ENCODE data around the gene MST1. TPM values are rescaled to one million over a fixed set of nuclear protein-coding genes. Genes with fewer than 3 reads are reported as not detected.
A peak's percentile ranks its signal among the peaks of the same experiment; 100 is the strongest.

MST1 gene
- total RNA-seq = 100 to 1,000 TPM in 1 of 4 donors, 10 to 100 TPM in 3; 12.2 to 116 (median 15.1) TPM

GRCh38 chr3:49689046-49689907 lies at the start of gene MST1, which contains the start of gene RNF123:
Gene MST1, minus strand, starts transcription at chr3:49689474. Its CDS starts 783 bp downstream, at chr3:49688691.
Gene RNF123, plus strand, starts transcription at chr3:49689557. Its CDS starts 1,609 bp downstream, at chr3:49691166.
- TF ChIP-seq EP300 (IDR thresholded peaks at IDR 0.05; ENCODE audit: low read depth) (no peak), POLR2A (IDR thresholded peaks at IDR 0.05) (peak; percentile 51), POLR2AphosphoS5 (IDR thresholded peaks at IDR 0.05) (peak; percentile 64 to 84 (median 77))
- TF ChIP-seq, protein P1, sequence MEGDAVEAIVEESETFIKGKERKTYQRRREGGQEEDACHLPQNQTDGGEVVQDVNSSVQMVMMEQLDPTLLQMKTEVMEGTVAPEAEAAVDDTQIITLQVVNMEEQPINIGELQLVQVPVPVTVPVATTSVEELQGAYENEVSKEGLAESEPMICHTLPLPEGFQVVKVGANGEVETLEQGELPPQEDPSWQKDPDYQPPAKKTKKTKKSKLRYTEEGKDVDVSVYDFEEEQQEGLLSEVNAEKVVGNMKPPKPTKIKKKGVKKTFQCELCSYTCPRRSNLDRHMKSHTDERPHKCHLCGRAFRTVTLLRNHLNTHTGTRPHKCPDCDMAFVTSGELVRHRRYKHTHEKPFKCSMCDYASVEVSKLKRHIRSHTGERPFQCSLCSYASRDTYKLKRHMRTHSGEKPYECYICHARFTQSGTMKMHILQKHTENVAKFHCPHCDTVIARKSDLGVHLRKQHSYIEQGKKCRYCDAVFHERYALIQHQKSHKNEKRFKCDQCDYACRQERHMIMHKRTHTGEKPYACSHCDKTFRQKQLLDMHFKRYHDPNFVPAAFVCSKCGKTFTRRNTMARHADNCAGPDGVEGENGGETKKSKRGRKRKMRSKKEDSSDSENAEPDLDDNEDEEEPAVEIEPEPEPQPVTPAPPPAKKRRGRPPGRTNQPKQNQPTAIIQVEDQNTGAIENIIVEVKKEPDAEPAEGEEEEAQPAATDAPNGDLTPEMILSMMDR (IDR thresholded peaks at IDR 0.05) = peak; percentile 4 to 42 (median 26)
- H3K36me3 ChIP-seq = no peaks in the 10 kb centered on the region
- peak within 1 kb of the TSS; percentile 68 to 88 (median 83) for H3K27ac ChIP-seq
- H3K27me3 ChIP-seq = no peaks in the 10 kb centered on the region
- 0% methylated on average over 30 of the region's 66 CpGs; no CpG with 5 or more reads in 1 of the 2 donors for WGBS, 2 donors (ENCODE audit: low coverage in 1 of 2)
- H3K4me3 ChIP-seq = peak within 1 kb of the TSS; percentile 68 to 100 (median 94)
- peaks cover 11 to 37% (median 27%) of the 10 kb centered on the region in 4 donors for H3K4me1 ChIP-seq
- in situ Hi-C loops (cut with MboI; ENCODE audit: low pct_ligation_motif_present in 1 of 4, low pct_unique_long_range_greater_than_20kb in 1 of 4, low sequenced_read_pairs in 3 of 4) = no loop called here
- intact Hi-C loops (cut with DNase I; ENCODE audit: low total_unique reads) = no loop called here
- H3K9me3 ChIP-seq = no peaks in the 10 kb centered on the region
- peak; percentile 90 for DNase-seq

DNA sequence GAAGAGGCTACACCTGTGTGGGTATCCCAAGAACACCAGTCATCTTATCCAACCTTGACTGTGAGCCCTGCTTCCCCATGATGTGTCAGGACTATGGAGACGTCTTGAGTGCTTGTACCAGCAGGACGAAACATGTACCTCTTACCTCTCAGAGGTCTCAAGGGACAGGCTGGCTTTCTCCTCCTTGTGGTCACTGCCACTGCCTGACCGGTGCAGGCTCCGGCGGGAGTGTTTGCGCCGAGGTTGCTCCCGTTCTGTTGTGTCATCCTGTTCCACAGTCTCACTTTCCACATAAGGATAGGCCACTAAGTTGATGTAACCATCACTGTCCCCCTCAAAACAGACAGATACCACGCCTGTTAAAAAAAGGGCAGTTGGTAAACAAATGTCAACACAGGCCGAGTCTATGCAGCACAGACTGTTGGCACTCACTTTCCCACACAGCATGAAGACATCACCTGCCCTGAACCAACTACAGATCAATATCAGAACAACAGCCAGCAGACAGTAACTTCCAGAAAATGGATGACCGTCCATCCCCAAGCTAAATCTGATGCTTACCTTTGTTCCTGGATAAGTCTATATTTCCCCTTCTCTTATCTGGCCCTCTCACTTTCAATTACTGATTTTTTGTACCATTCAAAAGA lies 48.9 kb upstream of the MST1 start:
- in situ Hi-C loops (cut with MboI; ENCODE audit: low pct_ligation_motif_present in 1 of 4, low pct_unique_long_range_greater_than_20kb in 1 of 4, low sequenced_read_pairs in 3 of 4) = no loop called here
- no peak for DNase-seq
- Histone ChIP-seq H3K4me1 (no peaks in the 10 kb centered on the region), H3K27me3 (no peaks in the 10 kb centered on the region), H3K4me3 (no peak overlapping the region), H3K27ac (no peak overlapping the region), H3K9me3 (no peaks in the 10 kb centered on the region), H3K36me3 (peaks cover 0 to 27% (median 8%) of the 10 kb centered on the region in 4 donors)
- TF ChIP-seq EP300 (IDR thresholded peaks at IDR 0.05; ENCODE audit: low read depth) (no peak), POLR2A (IDR thresholded peaks at IDR 0.05) (no peak), POLR2AphosphoS5 (IDR thresholded peaks at IDR 0.05) (no peak)
- TF ChIP-seq, protein P1 (IDR thresholded peaks at IDR 0.05) = no peak
- intact Hi-C loops (cut with DNase I; ENCODE audit: low total_unique reads) = no loop called here
- 95% methylated on average over 8 to 11 of the region's 11 CpGs for WGBS, 2 donors (ENCODE audit: low coverage in 1 of 2)

DNA sequence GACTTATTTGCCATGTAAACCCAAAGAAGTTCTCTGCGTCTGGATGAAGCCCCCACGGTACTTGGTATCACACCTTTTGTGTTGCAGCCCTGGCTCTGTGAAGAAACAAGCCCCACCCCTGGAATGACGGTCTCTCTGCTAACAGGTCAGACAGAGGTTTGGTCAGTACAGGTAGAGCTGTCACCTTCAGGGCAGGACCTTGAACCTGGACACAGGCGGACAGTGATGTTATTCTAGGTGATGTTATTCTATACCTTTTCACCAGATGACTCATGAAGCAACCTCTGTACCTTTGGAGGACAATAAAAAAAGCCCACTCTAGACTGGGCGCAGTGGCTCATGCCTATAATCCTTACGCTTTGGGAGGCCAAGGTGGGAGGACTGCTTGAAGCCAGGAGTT lies 45.5 kb upstream of the MST1 start:
- Histone ChIP-seq H3K27ac (no peak overlapping the region), H3K36me3 (peaks cover 0 to 49% (median 18%) of the 10 kb centered on the region in 4 donors), H3K4me3 (no peak overlapping the region), H3K4me1 (no peaks in the 10 kb centered on the region), H3K27me3 (no peaks in the 10 kb centered on the region), H3K9me3 (no peaks in the 10 kb centered on the region)
- TF ChIP-seq EP300 (IDR thresholded peaks at IDR 0.05; ENCODE audit: low read depth) = no peak
- no peak for TF ChIP-seq POLR2AphosphoS5 (IDR thresholded peaks at IDR 0.05)
- TF ChIP-seq, protein P1 (IDR thresholded peaks at IDR 0.05) = no peak
- TF ChIP-seq POLR2A (IDR thresholded peaks at IDR 0.05) = no peak
- WGBS, 2 donors (ENCODE audit: low coverage in 1 of 2) = 97% methylated on average over 6 of the region's 6 CpGs; no CpG with 5 or more reads in 1 of the 2 donors
- intact Hi-C loops (cut with DNase I; ENCODE audit: low total_unique reads) (no loop called here), in situ Hi-C loops (cut with MboI; ENCODE audit: low pct_ligation_motif_present in 1 of 4, low pct_unique_long_range_greater_than_20kb in 1 of 4, low sequenced_read_pairs in 3 of 4) (no loop called here)
- no peak for DNase-seq

GRCh38 chr3:49733551-49733950 lies 44.3 kb upstream of the MST1 start:
- in situ Hi-C loops (cut with MboI; ENCODE audit: low pct_ligation_motif_present in 1 of 4, low pct_unique_long_range_greater_than_20kb in 1 of 4, low sequenced_read_pairs in 3 of 4) (no loop called here), intact Hi-C loops (cut with DNase I; ENCODE audit: low total_unique reads) (no loop called here)
- no peak for DNase-seq
- H3K27me3 ChIP-seq = no peaks in the 10 kb centered on the region
- H3K4me1 ChIP-seq = no peaks in the 10 kb centered on the region
- peaks cover 0 to 53% (median 18%) of the 10 kb centered on the region in 4 donors for H3K36me3 ChIP-seq
- WGBS, 2 donors (ENCODE audit: low coverage in 1 of 2) = 83 to 100% methylated on average over 1 of the region's 1 CpG
- H3K9me3 ChIP-seq = no peaks in the 10 kb centered on the region
- no peak overlapping the region for H3K27ac ChIP-seq
- TF ChIP-seq POLR2AphosphoS5 (IDR thresholded peaks at IDR 0.05) (no peak), POLR2A (IDR thresholded peaks at IDR 0.05) (no peak), EP300 (IDR thresholded peaks at IDR 0.05; ENCODE audit: low read depth) (no peak)
- TF ChIP-seq, protein P1 (IDR thresholded peaks at IDR 0.05) = no peak
- no peak overlapping the region for H3K4me3 ChIP-seq

Measured in transverse colon (tissue), 4 donors.